HG03039 (cell line): ENCODE results near the gene NUDC.
"Not testable (repeated sequence)": the region's sequence is repeated elsewhere in the genome, so short reads cannot be mapped to it uniquely, and the experiment has no call there.

Source experiments
- ATAC-seq: cut with Tn5 transposase; IDR thresholded peaks from one replicate; pipeline ENCODE4 v1.9.1; 2021; ENCODE audit warnings: mild to moderate bottlenecking, moderate library complexity; ENCODE audit not compliant: unreplicated experiment

The NUDC gene

GRCh38 chr1:26921540-26922430 is at the start of gene NUDC:
Gene NUDC, plus strand, starts transcription at chr1:26921743. Its CDS starts 106 bp downstream, at chr1:26921849.
- ATAC-seq = peak; percentile 85

- ATAC-seq = not testable (repeated sequence)
Measured at GRCh38 chr1:26873097-26873496, 48.4 kb upstream of the NUDC start.

- no peak for ATAC-seq
Measured at GRCh38 chr1:26874896-26875295, 46.6 kb upstream of the NUDC start.

GRCh38 chr1:26877326-26877725 is 44.2 kb upstream of the NUDC start:
- no peak for ATAC-seq

GRCh38 chr1:26879793-26880192 is 41.8 kb upstream of the NUDC start:
- no peak for ATAC-seq

GRCh38 chr1:26881611-26882010 is 39.9 kb upstream of the NUDC start:
- ATAC-seq = not testable (repeated sequence)

GRCh38 chr1:26882696-26883463 is 38.7 kb upstream of the NUDC start:
- no peak for ATAC-seq

- ATAC-seq = no peak
Measured at GRCh38 chr1:26887125-26887524, 34.4 kb upstream of the NUDC start.

GRCh38 chr1:26888231-26888630 is 33.3 kb upstream of the NUDC start:
- ATAC-seq = no peak

- ATAC-seq = peak; percentile 79
Measured at GRCh38 chr1:26889551-26890466, 31.7 kb upstream of the NUDC start, which contains the start of gene GPN2. Gene GPN2, minus strand, starts transcription at chr1:26890283. Its CDS starts 187 bp downstream, at chr1:26890096.

- peak; percentile 10 for ATAC-seq
Measured at GRCh38 chr1:26890467-26890796, 31.1 kb upstream of the NUDC start.

GRCh38 chr1:26894263-26894662 is 27.3 kb upstream of the NUDC start:
- ATAC-seq = no peak

- ATAC-seq = no peak
Measured at GRCh38 chr1:26897351-26897750, 24.2 kb upstream of the NUDC start.

GRCh38 chr1:26900001-26900814 is 21.3 kb upstream of the NUDC start, which contains the start of gene GPATCH3:
Gene GPATCH3, minus strand, starts transcription at chr1:26900467. Its CDS starts 25 bp downstream, at chr1:26900442.
- ATAC-seq = peak; percentile 62

- no peak for ATAC-seq
Measured at GRCh38 chr1:26900815-26901511, 20.6 kb upstream of the NUDC start.

- no peak for ATAC-seq
Measured at GRCh38 chr1:26907071-26907917, 14.2 kb upstream of the NUDC start.

GRCh38 chr1:26909951-26910342 is 11.6 kb upstream of the NUDC start:
- ATAC-seq = no peak
